ES-I3 (cell line): ENCODE measurements around the gene COL20A1.

Experiments
- H3K36me3 ChIP-seq: 2 replicates; pipeline ENCODE4 v1.6.1; 2013; ENCODE audit warnings: mild to moderate bottlenecking, low read length, control low read depth, moderate library complexity; ENCODE audit not compliant: insufficient read depth
- H3K4me1 ChIP-seq: 2 replicates; pipeline ENCODE4 v1.6.1; 2013; ENCODE audit warnings: mild to moderate bottlenecking, control low read depth, low read length; ENCODE audit not compliant: insufficient read depth
- H3K9ac ChIP-seq: 2 replicates; pipeline ENCODE4 v1.6.1; 2013; ENCODE audit warnings: low read depth, mild to moderate bottlenecking, low read length, moderate library complexity
- H3K9me3 ChIP-seq: 2 replicates; pipeline ENCODE4 v1.6.1; 2013; ENCODE audit warnings: mild to moderate bottlenecking, low read length, moderate library complexity; ENCODE audit not compliant: control insufficient read depth, insufficient read depth

Gene COL20A1

GRCh38 chr20:63349516-63349895, 56.5 kb downstream of the COL20A1 start:
- H3K4me1 ChIP-seq = no peaks in the 10 kb centered on the region
- H3K36me3 ChIP-seq = no peaks in the 10 kb centered on the region
- H3K9ac ChIP-seq = no peak overlapping the region
- H3K9me3 ChIP-seq = no peaks in the 10 kb centered on the region

GRCh38 chr20:63350196-63350595, 57.2 kb downstream of the COL20A1 start:
- H3K9me3 ChIP-seq = no peaks in the 10 kb centered on the region
- no peak overlapping the region for H3K9ac ChIP-seq
- no peaks in the 10 kb centered on the region for H3K4me1 ChIP-seq
- H3K36me3 ChIP-seq = no peaks in the 10 kb centered on the region

- H3K36me3 ChIP-seq = no peaks in the 10 kb centered on the region
- no peaks in the 10 kb centered on the region for H3K9me3 ChIP-seq
- H3K9ac ChIP-seq = no peak overlapping the region
- H3K4me1 ChIP-seq = no peaks in the 10 kb centered on the region
These were observed 57.8 kb downstream of the COL20A1 start for GRCh38 chr20:63350597-63351325.

- Histone ChIP-seq H3K9me3 (no peaks in the 10 kb centered on the region), H3K4me1 (no peaks in the 10 kb centered on the region)
These were observed 58.3 kb downstream of the COL20A1 start for GRCh38 chr20:63351326-63351700.

GRCh38 chr20:63351811-63352591, 59.0 kb downstream of the COL20A1 start:
- Histone ChIP-seq H3K9me3 (no peaks in the 10 kb centered on the region), H3K4me1 (no peaks in the 10 kb centered on the region), H3K9ac (no peak overlapping the region), H3K36me3 (no peaks in the 10 kb centered on the region)

More at GRCh38 chr20:63351326-63351700, 58.3 kb downstream of the COL20A1 start:
- no peaks in the 10 kb centered on the region for H3K36me3 ChIP-seq
- no peak overlapping the region for H3K9ac ChIP-seq

GRCh38 chr20:63352811-63353221, 59.8 kb downstream of the COL20A1 start:
- no peaks in the 10 kb centered on the region for H3K4me1 ChIP-seq
- H3K36me3 ChIP-seq = no peaks in the 10 kb centered on the region
- no peaks in the 10 kb centered on the region for H3K9me3 ChIP-seq
- H3K9ac ChIP-seq = no peak overlapping the region

GRCh38 chr20:63354636-63355350, 61.8 kb downstream of the COL20A1 start:
- H3K9me3 ChIP-seq = no peaks in the 10 kb centered on the region
- H3K9ac ChIP-seq = no peak overlapping the region
- no peaks in the 10 kb centered on the region for H3K36me3 ChIP-seq
- no peaks in the 10 kb centered on the region for H3K4me1 ChIP-seq

GRCh38 chr20:63355781-63356295, 62.9 kb downstream of the COL20A1 start:
- Histone ChIP-seq H3K4me1 (no peaks in the 10 kb centered on the region), H3K9ac (no peak overlapping the region), H3K9me3 (no peaks in the 10 kb centered on the region), H3K36me3 (no peaks in the 10 kb centered on the region)

GRCh38 chr20:63356511-63356910, 63.5 kb downstream of the COL20A1 start:
- Histone ChIP-seq H3K9me3 (no peaks in the 10 kb centered on the region), H3K9ac (no peak overlapping the region), H3K4me1 (no peaks in the 10 kb centered on the region), H3K36me3 (no peaks in the 10 kb centered on the region)

GRCh38 chr20:63356931-63357879, 64.2 kb downstream of the COL20A1 start:
- Histone ChIP-seq H3K9ac (no peak overlapping the region), H3K36me3 (no peaks in the 10 kb centered on the region), H3K9me3 (no peaks in the 10 kb centered on the region), H3K4me1 (no peaks in the 10 kb centered on the region; the same call in 1 of the 2 replicates)

- H3K9ac ChIP-seq = no peak overlapping the region
These were observed 65.2 kb downstream of the COL20A1 start for GRCh38 chr20:63357921-63358905.

GRCh38 chr20:63359164-63359934, 66.4 kb downstream of the COL20A1 start:
- Histone ChIP-seq H3K9ac (no peak overlapping the region), H3K4me1 (no peaks in the 10 kb centered on the region; the same call in 1 of the 2 replicates), H3K36me3 (no peaks in the 10 kb centered on the region), H3K9me3 (no peaks in the 10 kb centered on the region)

More at GRCh38 chr20:63357921-63358905, 65.2 kb downstream of the COL20A1 start:
- Histone ChIP-seq H3K4me1 (no peaks in the 10 kb centered on the region; the same call in 1 of the 2 replicates), H3K9me3 (no peaks in the 10 kb centered on the region), H3K36me3 (no peaks in the 10 kb centered on the region)
